H9 (cell line): ENCODE results near the gene GBP5. TPM values are rescaled to one million over a fixed set of nuclear protein-coding genes. Genes with fewer than 3 reads are reported as not detected.

Source experiments
- DNase-seq: peaks from one replicate; pipeline ENCODE4 v3.0.0-alpha.2; 2017
- H2AFZ ChIP-seq: one replicate; pipeline ENCODE4 v1.6.1; 2013; ENCODE audit warnings: mild to moderate bottlenecking, low read length, control low read depth, moderate library complexity
- H2AK5ac ChIP-seq: 2 replicates; pipeline ENCODE4 v1.6.1; 2013; ENCODE audit warnings: low read length, control low read depth, mixed read lengths; ENCODE audit not compliant: insufficient read length
- H2BK120ac ChIP-seq: one replicate; pipeline ENCODE4 v1.6.1; 2013; ENCODE audit warnings: low read depth, mild to moderate bottlenecking, low read length, control low read depth, inconsistent platforms; ENCODE audit not compliant: poor library complexity, severe bottlenecking
- H2BK12ac ChIP-seq: 2 replicates; pipeline ENCODE4 v1.6.1; 2013; ENCODE audit warnings: low read length, control low read depth, mixed read lengths, low read depth; ENCODE audit not compliant: insufficient read length
- H2BK15ac ChIP-seq: 2 replicates; pipeline ENCODE4 v1.6.1; 2013; ENCODE audit warnings: low read depth, low read length, control low read depth
- H2BK20ac ChIP-seq: one replicate; pipeline ENCODE4 v1.6.1; 2013; ENCODE audit warnings: low read depth, mild to moderate bottlenecking, low read length, control low read depth, inconsistent platforms; ENCODE audit not compliant: poor library complexity, severe bottlenecking
- H2BK5ac ChIP-seq: 2 replicates; pipeline ENCODE4 v1.6.1; 2013; ENCODE audit warnings: low read length, control low read depth, mixed read lengths; ENCODE audit not compliant: insufficient read length
- H3K14ac ChIP-seq: 2 replicates; pipeline ENCODE4 v1.6.1; 2013; ENCODE audit warnings: low read length, control low read depth; ENCODE audit not compliant: insufficient read depth
- H3K18ac ChIP-seq: 2 replicates; pipeline ENCODE4 v1.6.1; 2013; ENCODE audit warnings: low read depth, mild to moderate bottlenecking, mixed read lengths, low read length, control low read depth; ENCODE audit not compliant: insufficient read length
- H3K23ac ChIP-seq: 2 replicates; pipeline ENCODE4 v1.6.1; 2013; ENCODE audit warnings: low read length, control low read depth, mixed read lengths, low read depth; ENCODE audit not compliant: insufficient read length
- H3K23me2 ChIP-seq: 2 replicates; pipeline ENCODE4 v1.6.1; 2013; ENCODE audit warnings: low read depth, mild to moderate bottlenecking, mixed read lengths, low read length, control low read depth; ENCODE audit not compliant: insufficient read length, poor library complexity, severe bottlenecking
- H3K27ac ChIP-seq: 2 replicates; pipeline ENCODE4 v1.5.1; 2013; ENCODE audit warnings: low read length, control low read depth, mixed read lengths, low read depth; ENCODE audit not compliant: insufficient read length
- H3K27me3 ChIP-seq: 2 replicates; pipeline ENCODE4 v1.6.1; 2013; ENCODE audit warnings: low read length, control low read depth, inconsistent platforms; ENCODE audit not compliant: insufficient read depth
- H3K4ac ChIP-seq: 2 replicates; pipeline ENCODE4 v1.6.1; 2013; ENCODE audit warnings: low read depth, mild to moderate bottlenecking, control low read depth, inconsistent platforms, low read length, moderate library complexity
- H3K4me1 ChIP-seq: 2 replicates; pipeline ENCODE4 v1.6.1; 2013; ENCODE audit warnings: low read length, control low read depth, inconsistent platforms; ENCODE audit not compliant: insufficient read depth
- H3K4me2 ChIP-seq: 2 replicates; pipeline ENCODE4 v1.6.1; 2013; ENCODE audit warnings: low read length, control low read depth, mixed read lengths; ENCODE audit not compliant: insufficient read length, insufficient read depth
- H3K56ac ChIP-seq: 2 replicates; pipeline ENCODE4 v1.6.1; 2013; ENCODE audit warnings: low read depth, mild to moderate bottlenecking, mixed read lengths, low read length, control low read depth; ENCODE audit not compliant: insufficient read length
- H3K79me1 ChIP-seq: 2 replicates; pipeline ENCODE4 v1.6.1; 2013; ENCODE audit warnings: low read depth, mild to moderate bottlenecking, moderate library complexity, low read length, control low read depth, inconsistent platforms; ENCODE audit not compliant: insufficient read depth, poor library complexity, severe bottlenecking
- H3K79me2 ChIP-seq: 2 replicates; pipeline ENCODE4 v1.6.1; 2013; ENCODE audit warnings: low read length, control low read depth, inconsistent platforms; ENCODE audit not compliant: insufficient read depth
- H3K9ac ChIP-seq: 2 replicates; pipeline ENCODE4 v1.6.1; 2013; ENCODE audit warnings: low read length, control low read depth, mixed read lengths; ENCODE audit not compliant: insufficient read length; ENCODE audit errors: extremely low read depth
- H3K9me3 ChIP-seq: one replicate; pipeline ENCODE4 v1.6.1; 2013; ENCODE audit warnings: low read depth, low read length, inconsistent platforms; ENCODE audit not compliant: control insufficient read depth
- H3T11ph ChIP-seq: one replicate; pipeline ENCODE4 v1.6.1; 2013; ENCODE audit warnings: mild to moderate bottlenecking, low read length, control low read depth, inconsistent platforms
- H4K20me1 ChIP-seq: one replicate; pipeline ENCODE4 v1.6.1; 2013; ENCODE audit not compliant: control insufficient read depth, insufficient read length, insufficient read depth
- H4K5ac ChIP-seq: 2 replicates; pipeline ENCODE4 v1.6.1; 2013; ENCODE audit warnings: low read depth, mild to moderate bottlenecking, mixed read lengths, low read length, control low read depth; ENCODE audit not compliant: insufficient read length
- H4K8ac ChIP-seq: replicated peaks from 2 replicates; pipeline ENCODE4 v1.6.1; 2013; ENCODE audit warnings: low read length, control low read depth, mixed read lengths, low read depth; ENCODE audit not compliant: insufficient read length
- H4K91ac ChIP-seq: 2 replicates; pipeline ENCODE4 v1.6.1; 2013; ENCODE audit warnings: low read depth, mild to moderate bottlenecking, moderate library complexity, mixed read lengths, low read length, control low read depth; ENCODE audit not compliant: insufficient read length
- H3K27ac Mint-ChIP-seq, 3 experiments: 2 replicates in 2 of 3; 3 replicates in 1 of 3; pipeline ENCODE4 v1.8.0; 2020 to 2021; ENCODE audit warnings: mixed read lengths in 3 of 3, mild to moderate bottlenecking in 1 of 3, moderate library complexity in 1 of 3
- H3K27me3 Mint-ChIP-seq: 2 replicates; pipeline ENCODE4 v1.8.0; 2021; ENCODE audit warnings: low read depth, mild to moderate bottlenecking, moderate library complexity, mixed read lengths
- H3K36me3 Mint-ChIP-seq, 3 experiments: 2 replicates in 2 of 3; 3 replicates in 1 of 3; pipeline ENCODE4 v1.8.0; 2020 to 2021; ENCODE audit warnings: low read depth in 3 of 3, mixed read lengths in 3 of 3; ENCODE audit not compliant: insufficient read depth in 1 of 3
- H3K4me1 Mint-ChIP-seq, 2 experiments: 2 replicates each; pipeline ENCODE4 v1.8.0; 2020; ENCODE audit warnings: mixed read lengths in 2 of 2
- H3K4me3 Mint-ChIP-seq, 2 experiments: 2 replicates in 1 of 2; 3 replicates in 1 of 2; pipeline ENCODE4 v1.8.0; 2020 to 2021; ENCODE audit warnings: mild to moderate bottlenecking in 2 of 2, mixed read lengths in 2 of 2, moderate library complexity in 1 of 2
- H3K9me3 Mint-ChIP-seq, 2 experiments: 2 replicates in 1 of 2; 3 replicates in 1 of 2; pipeline ENCODE4 v1.8.0; 2020; ENCODE audit warnings: mild to moderate bottlenecking in 2 of 2, mixed read lengths in 2 of 2, moderate library complexity in 1 of 2
- CTCF ChIP-seq: fragments of 200-600 bp; sonication (generic); conservative IDR thresholded peaks from 3 replicates; pipeline ENCODE4 v1.8.0; 2021; ENCODE audit warnings: antibody characterized with exemption, mild to moderate bottlenecking
- WGBS: extraction: QIAGEN DNeasy Blood & Tissue Kit; methylation state at CpG from one replicate; pipeline ENCODE4 v1.1.7; 2013; ENCODE audit warnings: missing lambda C conversion rate, low lambda C conversion rate, mixed read lengths; ENCODE audit not compliant: insufficient read length; ENCODE audit errors: extremely low coverage; 5-methylcytosine and 5-hydroxymethylcytosine counted together
- total RNA-seq: library from RNA; stranded (reverse); gene quantifications from 2 replicates; pipeline ENCODE4 v1.2.1, GENCODE V29; 2021

GBP5 gene
- total RNA-seq, 1 experiment from 2014 or later: not detected

- H3K36me3 Mint-ChIP-seq: no peaks in the 10 kb centered on the region
- peaks cover 16 to 20% of the 10 kb centered on the region in 2 experiments for H3K4me1 Mint-ChIP-seq
- Histone ChIP-seq H3K79me2 (no peaks in the 10 kb centered on the region), H2BK120ac (no peak overlapping the region), H3K4me2 (no peak overlapping the region), H3K23ac (no peak overlapping the region), H3K56ac (no peak overlapping the region), H3K14ac (no peak overlapping the region), H2BK5ac (no peak overlapping the region), H4K20me1 (no peaks in the 10 kb centered on the region), H3K9ac (no peak overlapping the region), H4K8ac (no peak overlapping the region), H2BK12ac (peak overlapping the region; percentile 50), H3K27me3 (no peaks in the 10 kb centered on the region), H2BK20ac (no peak overlapping the region), H4K91ac (no peak overlapping the region), H3K9me3 (no peaks in the 10 kb centered on the region), H2AK5ac (no peak overlapping the region), H2AFZ (no peak overlapping the region), H3K79me1 (no peaks in the 10 kb centered on the region), H3K27ac (no peak overlapping the region), H3K4me1 (peaks cover 4% of the 10 kb centered on the region; the same call in 1 of the 2 replicates), H3T11ph (no peak overlapping the region), H3K4ac (no peak overlapping the region), H2BK15ac (no peak overlapping the region), H4K5ac (no peak overlapping the region), H3K18ac (no peak overlapping the region), H3K23me2 (no peaks in the 10 kb centered on the region)
- WGBS: no CpG with 5 or more reads among the region's 2 CpGs
- no peak for TF ChIP-seq CTCF
- no peaks in the 10 kb centered on the region for H3K9me3 Mint-ChIP-seq
- H3K4me3 Mint-ChIP-seq: no peak overlapping the region
- no peak for DNase-seq
- H3K27me3 Mint-ChIP-seq: no peaks in the 10 kb centered on the region
- no peak overlapping the region for H3K27ac Mint-ChIP-seq
Observed at GRCh38 chr1:89262643-89263042, 10.0 kb downstream of the GBP5 start.
